Mesendoderm (in vitro differentiated cells): Measurements from ENCODE around the gene DOK6.

Experiments used
- DNase-seq: peaks from one replicate; pipeline ENCODE4 v3.0.0; 2013
- H2AK5ac ChIP-seq: 2 replicates; pipeline ENCODE4 v1.6.1; 2013; ENCODE audit warnings: low read length, inconsistent platforms
- H2BK120ac ChIP-seq: 2 replicates; pipeline ENCODE4 v1.6.1; 2013; ENCODE audit warnings: low read depth, mild to moderate bottlenecking, low read length, moderate library complexity, mixed read lengths
- H2BK15ac ChIP-seq: replicated peaks from 2 replicates; pipeline ENCODE4 v1.6.1; 2013; ENCODE audit warnings: low read depth, mild to moderate bottlenecking, moderate library complexity
- H2BK5ac ChIP-seq: 2 replicates; pipeline ENCODE4 v1.6.1; 2013; ENCODE audit warnings: low read length, inconsistent platforms
- H3K18ac ChIP-seq: 2 replicates; pipeline ENCODE4 v1.6.1; 2013; ENCODE audit warnings: mild to moderate bottlenecking, low read length, mixed read lengths
- H3K23ac ChIP-seq: one replicate; pipeline ENCODE4 v1.6.1; 2013; ENCODE audit warnings: low read length
- H3K27ac ChIP-seq: 2 replicates; pipeline ENCODE4 v1.5.1; 2013; ENCODE audit warnings: low read depth, mild to moderate bottlenecking, inconsistent platforms, low read length, moderate library complexity
- H3K27me3 ChIP-seq: 2 replicates; pipeline ENCODE4 v1.6.1; 2013; ENCODE audit warnings: low read length, control low read depth, mild to moderate bottlenecking, inconsistent platforms; ENCODE audit not compliant: insufficient read depth, poor library complexity
- H3K36me3 ChIP-seq: 2 replicates; pipeline ENCODE4 v1.6.1; 2013; ENCODE audit warnings: low read length, inconsistent platforms; ENCODE audit not compliant: control insufficient read depth, insufficient read depth
- H3K4ac ChIP-seq: one replicate; pipeline ENCODE4 v1.6.1; 2013; ENCODE audit warnings: low read depth, mild to moderate bottlenecking, low read length, moderate library complexity
- H3K4me1 ChIP-seq: 2 replicates; pipeline ENCODE4 v1.6.1; 2013; ENCODE audit warnings: low read depth, low read length, inconsistent platforms; ENCODE audit not compliant: control insufficient read depth
- H3K4me2 ChIP-seq: 2 replicates; pipeline ENCODE4 v1.6.1; 2013; ENCODE audit warnings: low read length
- H3K4me3 ChIP-seq: 2 replicates; pipeline ENCODE4 v1.5.1; 2013; ENCODE audit warnings: mild to moderate bottlenecking, low read length
- H3K56ac ChIP-seq: one replicate; pipeline ENCODE4 v1.6.1; 2013; ENCODE audit warnings: low read length
- H3K79me1 ChIP-seq: 2 replicates; pipeline ENCODE4 v1.6.1; 2013; ENCODE audit warnings: low read length, inconsistent platforms
- H3K79me2 ChIP-seq: 2 replicates; pipeline ENCODE4 v1.6.1; 2013; ENCODE audit warnings: mild to moderate bottlenecking, low read length; ENCODE audit not compliant: control insufficient read depth, insufficient read depth
- H3K9ac ChIP-seq: 2 replicates; pipeline ENCODE4 v1.6.1; 2013; ENCODE audit warnings: low read length, inconsistent platforms
- H4K5ac ChIP-seq: one replicate; pipeline ENCODE4 v1.6.1; 2013; ENCODE audit warnings: low read length
- H4K8ac ChIP-seq: one replicate; pipeline ENCODE4 v1.6.1; 2013; ENCODE audit warnings: low read depth, mild to moderate bottlenecking, control low read depth, low read length, moderate library complexity
- WGBS: extraction: QIAGEN DNeasy Blood & Tissue Kit; methylation state at CpG from one replicate; pipeline ENCODE4 v1.1.7; 2013; ENCODE audit warnings: low lambda C conversion rate, missing lambda C conversion rate; ENCODE audit not compliant: insufficient coverage; ENCODE audit errors: extremely low coverage; 5-methylcytosine and 5-hydroxymethylcytosine counted together

DOK6 gene

GRCh38 chr18:69491576-69491975, 90.9 kb downstream of the DOK6 start:
- H3K79me1 ChIP-seq = no peaks in the 10 kb centered on the region
- no peak overlapping the region for H2BK120ac ChIP-seq
- H3K36me3 ChIP-seq = no peaks in the 10 kb centered on the region
- no peak overlapping the region for H3K18ac ChIP-seq
- H3K4me1 ChIP-seq = no peaks in the 10 kb centered on the region
- H2AK5ac ChIP-seq = no peak overlapping the region
- no peak overlapping the region for H3K4me3 ChIP-seq
- H4K8ac ChIP-seq = no peak overlapping the region
- no peak overlapping the region for H4K5ac ChIP-seq
- WGBS = no CpG with 5 or more reads among the region's 2 CpGs
- no peak overlapping the region for H2BK15ac ChIP-seq
- no peak overlapping the region for H3K4ac ChIP-seq
- H3K4me2 ChIP-seq = no peak overlapping the region
- no peak overlapping the region for H3K9ac ChIP-seq
- no peak overlapping the region for H2BK5ac ChIP-seq
- DNase-seq = no peak
- H3K23ac ChIP-seq = no peak overlapping the region
- H3K79me2 ChIP-seq = no peaks in the 10 kb centered on the region
- H3K56ac ChIP-seq = no peak overlapping the region
- H3K27me3 ChIP-seq = no peaks in the 10 kb centered on the region
- no peak overlapping the region for H3K27ac ChIP-seq

GRCh38 chr18:69492861-69493260, 92.2 kb downstream of the DOK6 start:
- H3K4me1 ChIP-seq = no peaks in the 10 kb centered on the region
- no peak overlapping the region for H4K8ac ChIP-seq
- no peak overlapping the region for H3K4me2 ChIP-seq
- H3K27ac ChIP-seq = no peak overlapping the region
- H3K18ac ChIP-seq = no peak overlapping the region
- no peak overlapping the region for H2BK15ac ChIP-seq
- H3K36me3 ChIP-seq = no peaks in the 10 kb centered on the region
- WGBS = no CpG with 5 or more reads among the region's 2 CpGs
- H2AK5ac ChIP-seq = no peak overlapping the region
- H3K4ac ChIP-seq = no peak overlapping the region
- H3K23ac ChIP-seq = no peak overlapping the region
- H4K5ac ChIP-seq = no peak overlapping the region
- H3K79me1 ChIP-seq = no peaks in the 10 kb centered on the region
- H3K56ac ChIP-seq = no peak overlapping the region
- DNase-seq = no peak
- no peak overlapping the region for H3K9ac ChIP-seq
- no peak overlapping the region for H3K4me3 ChIP-seq
- no peak overlapping the region for H2BK120ac ChIP-seq
- H3K27me3 ChIP-seq = no peaks in the 10 kb centered on the region
- H3K79me2 ChIP-seq = no peaks in the 10 kb centered on the region
- H2BK5ac ChIP-seq = no peak overlapping the region

- no peak overlapping the region for H2BK120ac ChIP-seq
- H3K79me1 ChIP-seq = no peaks in the 10 kb centered on the region
- no peak for DNase-seq
- H3K27me3 ChIP-seq = no peaks in the 10 kb centered on the region
- H3K18ac ChIP-seq = no peak overlapping the region
- H3K4me1 ChIP-seq = no peaks in the 10 kb centered on the region
- H2AK5ac ChIP-seq = no peak overlapping the region
- no peak overlapping the region for H3K4ac ChIP-seq
- H2BK15ac ChIP-seq = no peak overlapping the region
- no peak overlapping the region for H2BK5ac ChIP-seq
- H3K23ac ChIP-seq = no peak overlapping the region
- no peaks in the 10 kb centered on the region for H3K79me2 ChIP-seq
- H4K5ac ChIP-seq = no peak overlapping the region
- no CpG with 5 or more reads among the region's 4 CpGs for WGBS
- H4K8ac ChIP-seq = no peak overlapping the region
- no peak overlapping the region for H3K27ac ChIP-seq
- no peak overlapping the region for H3K4me2 ChIP-seq
- no peak overlapping the region for H3K9ac ChIP-seq
- no peak overlapping the region for H3K4me3 ChIP-seq
- H3K36me3 ChIP-seq = no peaks in the 10 kb centered on the region
- no peak overlapping the region for H3K56ac ChIP-seq
Observed at GRCh38 chr18:69494841-69495240, 94.2 kb downstream of the DOK6 start.

- no peak overlapping the region for H3K9ac ChIP-seq
- no CpG with 5 or more reads among the region's 5 CpGs for WGBS
- no peak overlapping the region for H2BK5ac ChIP-seq
- no peaks in the 10 kb centered on the region for H3K79me2 ChIP-seq
- H4K8ac ChIP-seq = no peak overlapping the region
- H3K18ac ChIP-seq = no peak overlapping the region
- H4K5ac ChIP-seq = no peak overlapping the region
- no peak overlapping the region for H3K27ac ChIP-seq
- H3K4me1 ChIP-seq = no peaks in the 10 kb centered on the region
- no peaks in the 10 kb centered on the region for H3K27me3 ChIP-seq
- H2BK15ac ChIP-seq = no peak overlapping the region
- H3K23ac ChIP-seq = no peak overlapping the region
- H3K4ac ChIP-seq = no peak overlapping the region
- H2AK5ac ChIP-seq = no peak overlapping the region
- H2BK120ac ChIP-seq = no peak overlapping the region
- no peak overlapping the region for H3K56ac ChIP-seq
- no peak for DNase-seq
- H3K79me1 ChIP-seq = no peaks in the 10 kb centered on the region
- H3K4me2 ChIP-seq = no peak overlapping the region
- H3K36me3 ChIP-seq = no peaks in the 10 kb centered on the region
- H3K4me3 ChIP-seq = no peak overlapping the region
Observed at GRCh38 chr18:69495338-69495737, 94.7 kb downstream of the DOK6 start.

- DNase-seq = no peak
- H2BK5ac ChIP-seq = no peak overlapping the region
- H2AK5ac ChIP-seq = no peak overlapping the region
- no peak overlapping the region for H3K56ac ChIP-seq
- no peak overlapping the region for H2BK120ac ChIP-seq
- no peaks in the 10 kb centered on the region for H3K27me3 ChIP-seq
- no peak overlapping the region for H3K23ac ChIP-seq
- H3K4me3 ChIP-seq = no peak overlapping the region
- H2BK15ac ChIP-seq = no peak overlapping the region
- H3K36me3 ChIP-seq = no peaks in the 10 kb centered on the region
- WGBS = no CpG with 5 or more reads among the region's 20 CpGs
- H4K8ac ChIP-seq = no peak overlapping the region
- H3K18ac ChIP-seq = no peak overlapping the region
- no peak overlapping the region for H3K4me2 ChIP-seq
- H3K79me1 ChIP-seq = no peaks in the 10 kb centered on the region
- H3K27ac ChIP-seq = no peak overlapping the region
- no peak overlapping the region for H3K4ac ChIP-seq
- no peak overlapping the region for H3K9ac ChIP-seq
- no peaks in the 10 kb centered on the region for H3K79me2 ChIP-seq
- H3K4me1 ChIP-seq = no peaks in the 10 kb centered on the region
- H4K5ac ChIP-seq = no peak overlapping the region
Observed at GRCh38 chr18:69495841-69496533, 95.3 kb downstream of the DOK6 start.

- Histone ChIP-seq H3K79me1 (no peaks in the 10 kb centered on the region), H3K56ac (no peak overlapping the region), H3K27me3 (no peaks in the 10 kb centered on the region), H4K5ac (no peak overlapping the region), H2BK120ac (no peak overlapping the region), H3K4me3 (no peak overlapping the region), H3K36me3 (no peaks in the 10 kb centered on the region), H4K8ac (no peak overlapping the region), H3K79me2 (no peaks in the 10 kb centered on the region), H2BK5ac (no peak overlapping the region), H3K4ac (no peak overlapping the region), H3K4me2 (no peak overlapping the region), H2AK5ac (no peak overlapping the region), H3K18ac (no peak overlapping the region), H3K4me1 (no peaks in the 10 kb centered on the region), H3K9ac (no peak overlapping the region), H3K27ac (no peak overlapping the region), H3K23ac (no peak overlapping the region), H2BK15ac (no peak overlapping the region)
- no CpG with 5 or more reads among the region's 1 CpG for WGBS
- no peak for DNase-seq
Observed at GRCh38 chr18:69518989-69519388, 118.3 kb downstream of the DOK6 start.
